RWPE1 (cell line): ENCODE results near the gene SEPTIN8.

Source experiments
- CTCF ChIA-PET: fragments of 350-600 bp; sonication (Branson Sonifier 250); formaldehyde crosslinking; extraction: SDS; loops from one replicate; lab custom pipeline; 2021; lab: Yijun Ruan, JAX
- POLR2A ChIA-PET: fragments of 400-600 bp; formaldehyde crosslinking; extraction: SDS; loops from one replicate; lab custom pipeline; 2020; ENCODE audit warnings: antibody characterized with exemption; ENCODE audit not compliant: low non-redundant PET; lab: Yijun Ruan, JAX
- DNase-seq: peaks from one replicate; pipeline ENCODE4 v3.0.0; 2012; ENCODE audit warnings: low spot score
- H3K27ac ChIP-seq: fragments of 450-650 bp; 2 replicates; pipeline ENCODE4 v1.5.1; 2017
- TF ChIP-seq, protein P1 (sequence below): fragments of 450-650 bp; conservative IDR thresholded peaks from 2 replicates; pipeline ENCODE4 v1.5.1; 2017; ENCODE audit warnings: low read depth, mild to moderate bottlenecking

The SEPTIN8 gene

DNA sequence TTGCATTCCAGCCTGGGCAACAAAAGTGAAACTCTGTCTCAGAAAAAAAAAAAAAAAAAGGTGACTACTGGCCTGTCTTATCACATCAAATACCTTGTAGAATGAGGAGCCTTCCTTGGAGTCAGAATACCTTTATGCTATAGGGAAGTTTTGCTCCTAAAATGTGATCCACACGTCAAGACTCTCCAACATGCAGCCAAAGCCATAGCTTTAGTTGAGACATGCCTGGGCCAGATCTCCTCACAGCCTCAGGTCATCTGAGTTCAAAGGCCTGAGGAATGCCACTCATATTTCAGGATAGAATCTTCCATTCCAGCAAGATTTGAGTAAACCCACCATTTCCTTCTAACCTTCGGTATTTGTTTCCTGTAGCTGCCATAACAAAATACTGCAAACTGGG lies 22.4 kb upstream of the SEPTIN8 start:
- ChIA-PET CTCF (interaction anchor here (2.8 kb wide), 1 partner anchor 20 kb away, joined by 16 read pairs; no protein-coding TSS in a partner anchor), POLR2A (interaction anchor here (0.5 kb wide), 1 partner anchor 248 kb away, joined by 3 read pairs; no protein-coding TSS in a partner anchor)
- peak; percentile 48 for DNase-seq
- TF ChIP-seq, protein P1, sequence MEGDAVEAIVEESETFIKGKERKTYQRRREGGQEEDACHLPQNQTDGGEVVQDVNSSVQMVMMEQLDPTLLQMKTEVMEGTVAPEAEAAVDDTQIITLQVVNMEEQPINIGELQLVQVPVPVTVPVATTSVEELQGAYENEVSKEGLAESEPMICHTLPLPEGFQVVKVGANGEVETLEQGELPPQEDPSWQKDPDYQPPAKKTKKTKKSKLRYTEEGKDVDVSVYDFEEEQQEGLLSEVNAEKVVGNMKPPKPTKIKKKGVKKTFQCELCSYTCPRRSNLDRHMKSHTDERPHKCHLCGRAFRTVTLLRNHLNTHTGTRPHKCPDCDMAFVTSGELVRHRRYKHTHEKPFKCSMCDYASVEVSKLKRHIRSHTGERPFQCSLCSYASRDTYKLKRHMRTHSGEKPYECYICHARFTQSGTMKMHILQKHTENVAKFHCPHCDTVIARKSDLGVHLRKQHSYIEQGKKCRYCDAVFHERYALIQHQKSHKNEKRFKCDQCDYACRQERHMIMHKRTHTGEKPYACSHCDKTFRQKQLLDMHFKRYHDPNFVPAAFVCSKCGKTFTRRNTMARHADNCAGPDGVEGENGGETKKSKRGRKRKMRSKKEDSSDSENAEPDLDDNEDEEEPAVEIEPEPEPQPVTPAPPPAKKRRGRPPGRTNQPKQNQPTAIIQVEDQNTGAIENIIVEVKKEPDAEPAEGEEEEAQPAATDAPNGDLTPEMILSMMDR: no peak
- peak overlapping the region; percentile 38 for H3K27ac ChIP-seq

DNA sequence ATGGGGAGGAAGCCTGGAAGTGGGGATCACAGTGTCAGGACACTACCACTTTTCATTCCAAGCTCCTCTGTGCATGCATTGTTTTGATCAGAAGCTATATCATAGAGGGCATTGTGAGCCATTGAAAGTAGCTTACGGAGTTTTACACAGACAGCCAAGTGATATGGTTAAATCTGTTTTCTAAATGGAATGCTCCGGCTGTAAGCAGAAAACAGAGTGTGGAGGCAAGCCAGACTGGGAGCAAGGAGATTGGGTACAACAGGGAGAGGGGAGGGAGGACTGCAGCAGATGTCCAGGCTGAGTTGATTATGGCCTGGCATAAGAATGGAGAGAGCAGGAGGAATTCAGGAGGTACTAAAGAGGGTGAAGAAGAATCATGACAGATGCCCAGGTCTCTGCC lies 20.6 kb upstream of the SEPTIN8 start:
- no peak overlapping the region for H3K27ac ChIP-seq
- CTCF ChIA-PET: interaction anchor here (0.9 to 2.8 kb wide), 3 partner anchors 20 to 43 kb away, joined by 3 to 16 read pairs (median 8); no protein-coding TSS in a partner anchor
- no peak for DNase-seq
- TF ChIP-seq, protein P1: no peak
- POLR2A ChIA-PET: no interaction called here

DNA sequence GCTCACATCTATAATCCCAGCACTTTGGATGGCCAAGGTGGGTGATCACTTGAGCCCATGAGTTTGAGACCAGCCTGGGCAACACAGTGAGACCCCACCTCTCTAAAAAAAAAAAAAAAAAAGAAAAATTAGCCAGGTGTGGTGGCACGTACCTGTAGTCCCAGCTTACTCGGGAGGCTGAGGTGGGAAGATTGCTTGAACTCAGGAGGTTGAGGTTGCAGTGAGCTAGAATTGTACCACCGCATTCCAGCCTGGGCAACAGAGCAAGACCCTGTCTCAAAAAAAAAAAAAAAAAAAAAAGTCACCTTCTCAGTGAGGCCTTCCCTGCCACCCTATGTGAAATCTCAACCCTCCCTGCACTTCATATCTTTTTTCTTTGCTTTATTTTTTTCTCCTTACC lies 14.0 kb upstream of the SEPTIN8 start:
- CTCF ChIA-PET: no interaction called here
- POLR2A ChIA-PET: no interaction called here

DNA sequence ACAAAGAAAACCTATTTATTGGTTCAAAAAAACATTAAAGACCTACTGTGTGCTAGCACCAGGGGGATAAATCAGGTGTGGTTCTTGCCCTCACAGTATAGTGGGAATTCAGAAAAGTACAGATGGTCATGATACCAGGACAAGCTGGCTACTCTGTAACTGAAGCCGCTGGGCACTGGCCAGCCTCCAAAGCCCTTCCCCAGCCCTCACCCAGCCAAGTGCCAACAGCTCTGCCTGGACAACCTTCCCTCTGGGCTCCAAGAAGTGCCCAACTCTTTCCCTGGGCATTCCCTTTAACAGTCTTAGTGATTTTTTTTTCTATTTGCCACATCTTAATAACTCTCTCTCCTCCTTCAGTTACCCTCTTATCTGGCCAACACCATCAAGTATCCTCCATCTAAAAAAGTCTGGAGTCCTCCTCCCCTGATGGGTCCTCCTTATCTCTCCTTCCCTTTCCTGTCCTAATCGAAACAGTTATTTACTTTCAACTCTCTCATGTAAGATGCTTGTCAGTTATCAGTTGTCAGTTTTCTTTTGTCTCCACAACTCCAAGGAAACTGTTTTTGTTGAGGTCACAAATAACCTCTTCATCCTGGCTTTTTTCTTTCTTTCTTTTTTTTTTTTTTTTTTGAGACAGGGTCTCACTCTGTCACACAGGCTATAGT lies 13.3 kb upstream of the SEPTIN8 start:
- POLR2A ChIA-PET: no interaction called here
- TF ChIP-seq, protein P1: no peak
- CTCF ChIA-PET: interaction anchor here (0.7 to 0.9 kb wide), 2 partner anchors 13 to 269 kb away, joined by 3 read pairs; no protein-coding TSS in a partner anchor
- no peak overlapping the region for H3K27ac ChIP-seq
- no peak for DNase-seq

More for the DNA sequence above, 14.0 kb upstream of the SEPTIN8 start:
- DNase-seq: no peak
- no peak overlapping the region for H3K27ac ChIP-seq
- TF ChIP-seq, protein P1: no peak

DNA sequence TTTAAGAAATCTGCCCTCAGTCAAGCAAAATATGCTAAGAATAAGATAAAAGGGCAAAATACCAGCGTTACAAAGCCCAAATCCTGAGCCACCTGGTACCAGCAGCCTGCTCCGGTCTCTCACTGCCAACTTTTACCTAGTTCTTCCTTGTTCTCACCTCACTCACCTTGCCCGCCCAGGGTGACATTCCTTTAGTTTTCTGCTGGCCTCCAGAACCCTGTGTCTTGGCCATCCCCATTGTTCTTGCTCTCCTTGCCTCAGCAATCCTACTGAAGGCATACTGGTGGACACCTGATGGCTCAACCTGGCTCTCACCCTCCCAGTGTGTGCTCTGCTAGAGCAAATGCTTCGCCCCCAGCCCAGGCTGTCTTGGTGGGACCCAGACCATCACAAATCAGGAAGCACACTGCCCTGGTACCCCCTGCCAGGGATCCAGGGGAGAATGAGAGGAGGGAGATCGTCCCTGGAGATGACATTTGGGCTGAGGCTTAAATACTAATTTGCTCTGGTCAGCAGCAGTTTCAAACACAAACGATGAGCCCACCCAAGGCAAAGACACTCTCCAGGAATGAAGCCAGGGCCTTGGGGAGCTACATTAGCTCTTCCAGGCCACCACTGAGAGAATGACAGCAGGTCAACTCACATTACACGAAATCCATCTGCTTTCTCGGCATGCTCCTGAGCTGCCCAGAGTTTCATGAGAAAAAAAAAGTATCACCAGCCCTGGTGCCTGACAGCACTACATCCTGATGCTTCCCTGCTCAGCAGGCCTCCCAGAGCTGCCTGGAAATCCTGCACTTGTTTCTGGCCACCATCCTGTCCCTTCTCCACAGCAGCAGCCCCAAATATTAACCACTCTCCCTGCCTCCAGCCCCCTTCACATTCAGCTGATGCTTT lies 12.2 kb upstream of the SEPTIN8 start:
- TF ChIP-seq, protein P1: no peak
- ChIA-PET POLR2A (no interaction called here), CTCF (interaction anchor here (0.7 kb wide), 2 partner anchors 14 to 45 kb away, joined by 3 to 5 read pairs; no protein-coding TSS in a partner anchor)
- DNase-seq: no peak
- no peak overlapping the region for H3K27ac ChIP-seq

DNA sequence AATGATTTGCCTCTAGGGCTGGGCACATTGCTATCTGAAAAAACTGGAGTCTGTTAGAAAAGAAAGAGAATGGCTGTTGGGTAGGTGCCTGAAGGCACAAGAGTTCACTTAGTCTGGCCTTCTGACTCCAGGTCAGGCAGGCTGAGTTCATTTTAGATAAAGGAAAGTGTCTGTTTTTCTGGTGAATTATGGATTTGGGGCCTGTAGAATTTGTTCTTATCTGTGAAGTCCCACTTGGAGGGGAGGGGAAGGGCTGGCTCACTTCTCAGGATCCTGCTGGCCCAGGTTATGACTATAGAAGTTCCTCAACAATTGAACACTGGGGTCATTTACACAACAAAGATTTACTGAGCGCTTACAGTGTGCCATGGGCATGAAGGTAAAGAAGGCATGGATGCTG lies 11.5 kb upstream of the SEPTIN8 start:
- ChIA-PET POLR2A (no interaction called here), CTCF (no interaction called here)
- TF ChIP-seq, protein P1: no peak
- no peak overlapping the region for H3K27ac ChIP-seq
- DNase-seq: no peak
